Stomach smooth muscle (tissue), 2 donors: Measurements from ENCODE around the gene NRBP1.

Source experiments
- H3K27ac ChIP-seq: one replicate; pipeline ENCODE4 v1.7.0; 2013; ENCODE audit warnings: mild to moderate bottlenecking, low read length, inconsistent platforms
- H3K27me3 ChIP-seq, 2 donors: one replicate each; pipeline ENCODE4 v1.7.0; 2013; ENCODE audit warnings: low read length in 2 of 2; ENCODE audit not compliant: insufficient read depth in 2 of 2, control insufficient read depth in 1 of 2
- H3K36me3 ChIP-seq, 2 donors: one replicate each; pipeline ENCODE4 v1.7.0; 2013; ENCODE audit warnings: low read length in 2 of 2; ENCODE audit not compliant: control insufficient read depth in 2 of 2, insufficient read depth in 2 of 2
- H3K4me1 ChIP-seq: one replicate; pipeline ENCODE4 v1.7.0; 2013; ENCODE audit warnings: low read length; ENCODE audit not compliant: control insufficient read depth, insufficient read depth
- H3K4me3 ChIP-seq, 2 donors: one replicate each; pipeline ENCODE4 v1.7.0; 2013; ENCODE audit warnings: low read length in 2 of 2
- H3K9ac ChIP-seq, 2 donors: one replicate each; pipeline ENCODE4 v1.7.0; 2013; ENCODE audit warnings: low read length in 2 of 2, mild to moderate bottlenecking in 1 of 2
- H3K9me3 ChIP-seq, 2 donors: one replicate each; pipeline ENCODE4 v1.7.0; 2013; ENCODE audit warnings: low read length in 2 of 2; ENCODE audit not compliant: control insufficient read depth in 2 of 2
- donor health status: healthy.
- donor health status: Pancreatic carcinoma.

NRBP1 gene

GRCh38 chr2:27428213-27428977 is at the start of gene NRBP1:
TSS of gene NRBP1 (plus strand) at chr2:27428631. CDS start at chr2:27433274, 4,643 bp downstream.
- peak within 1 kb of the TSS; percentile 94 for H3K27ac ChIP-seq
- H3K36me3 ChIP-seq, result peaks cover 4% of the 10 kb centered on the region in 2 donors
- peak within 1 kb of the TSS; percentile 80 to 88 for H3K4me3 ChIP-seq
- H3K9ac ChIP-seq, result peak within 1 kb of the TSS; percentile 89 to 96
- H3K4me1 ChIP-seq, result peaks cover 28% of the 10 kb centered on the region
- H3K9me3 ChIP-seq, result no peaks in the 10 kb centered on the region
- H3K27me3 ChIP-seq, result no peaks in the 10 kb centered on the region

DNA sequence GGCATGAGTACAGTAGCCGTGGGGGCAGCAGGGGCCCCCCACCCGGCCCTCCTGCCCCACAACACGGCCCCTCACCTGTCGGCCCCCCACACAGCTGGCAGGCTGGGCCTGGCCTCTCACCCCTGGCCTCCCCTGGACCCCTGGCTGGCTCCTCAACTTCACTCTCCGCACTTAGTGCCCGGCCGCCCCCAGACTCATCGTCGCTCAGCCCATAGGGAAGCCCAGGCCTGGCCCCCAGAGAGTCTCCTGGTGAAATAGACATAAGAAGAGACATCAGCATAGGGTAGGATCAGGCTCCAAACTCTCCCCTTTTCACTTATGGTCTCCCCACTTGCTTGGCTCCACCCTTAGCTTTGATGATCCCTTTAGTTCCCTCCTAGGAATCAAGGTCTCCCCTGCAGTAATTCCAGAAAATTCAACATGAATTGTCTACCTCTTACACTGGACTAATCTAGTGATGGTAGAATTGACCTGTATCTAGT is 49.6 kb upstream of the NRBP1 start:
- no peak overlapping the region for H3K4me3 ChIP-seq
- H3K4me1 ChIP-seq, result peaks cover 21% of the 10 kb centered on the region
- no peaks in the 10 kb centered on the region for H3K9me3 ChIP-seq
- peak overlapping the region in 1 of 2 donors; percentile 75 for H3K9ac ChIP-seq
- H3K27me3 ChIP-seq, result no peaks in the 10 kb centered on the region
- peaks cover 34 to 58% of the 10 kb centered on the region in 2 donors for H3K36me3 ChIP-seq
- no peak overlapping the region for H3K27ac ChIP-seq

- Histone ChIP-seq H3K36me3 (peaks cover 37 to 58% of the 10 kb centered on the region in 2 donors), H3K4me1 (peaks cover 21% of the 10 kb centered on the region), H3K9me3 (no peaks in the 10 kb centered on the region), H3K9ac (peak overlapping the region; percentile 22 to 75), H3K27me3 (no peaks in the 10 kb centered on the region), H3K27ac (peak overlapping the region; percentile 80), H3K4me3 (peak overlapping the region; percentile 65 to 83)
Measured at GRCh38 chr2:27379383-27379835, 49.0 kb upstream of the NRBP1 start.

GRCh38 chr2:27379836-27380625 is 48.4 kb upstream of the NRBP1 start:
- H3K36me3 ChIP-seq, result peaks cover 38 to 57% of the 10 kb centered on the region in 2 donors
- H3K4me1 ChIP-seq, result peaks cover 21% of the 10 kb centered on the region
- peak overlapping the region; percentile 80 for H3K27ac ChIP-seq

GRCh38 chr2:27380626-27381545 is 47.5 kb upstream of the NRBP1 start, which contains the start of gene ZNF513:
TSS of gene ZNF513 (minus strand) at chr2:27380734. CDS start at chr2:27380526, 208 bp downstream.
- peaks cover 35 to 54% of the 10 kb centered on the region in 2 donors for H3K36me3 ChIP-seq
- no peaks in the 10 kb centered on the region for H3K27me3 ChIP-seq
- H3K27ac ChIP-seq, result peak within 1 kb of the TSS; percentile 94
- H3K9ac ChIP-seq, result peak within 1 kb of the TSS; percentile 88 to 92
- H3K4me1 ChIP-seq, result peaks cover 21% of the 10 kb centered on the region
- peak within 1 kb of the TSS; percentile 83 for H3K4me3 ChIP-seq
- H3K9me3 ChIP-seq, result no peaks in the 10 kb centered on the region

More at GRCh38 chr2:27379836-27380625, 48.4 kb upstream of the NRBP1 start:
- Histone ChIP-seq H3K27me3 (no peaks in the 10 kb centered on the region), H3K4me3 (peak overlapping the region; percentile 65 to 83), H3K9me3 (no peaks in the 10 kb centered on the region), H3K9ac (peak overlapping the region; percentile 75 to 92)

GRCh38 chr2:27381577-27382181 is 46.8 kb upstream of the NRBP1 start:
- peak overlapping the region in 1 of 2 donors; percentile 83 for H3K4me3 ChIP-seq

GRCh38 chr2:27390822-27391679 is 37.4 kb upstream of the NRBP1 start:
- H3K27ac ChIP-seq, result no peak overlapping the region
- peaks cover 1 to 2% of the 10 kb centered on the region in 2 donors for H3K36me3 ChIP-seq
- no peaks in the 10 kb centered on the region for H3K27me3 ChIP-seq
- no peaks in the 10 kb centered on the region for H3K9me3 ChIP-seq
- no peak overlapping the region for H3K4me3 ChIP-seq
- H3K9ac ChIP-seq, result no peak overlapping the region
- H3K4me1 ChIP-seq, result no peaks in the 10 kb centered on the region

More at GRCh38 chr2:27381577-27382181, 46.8 kb upstream of the NRBP1 start:
- Histone ChIP-seq H3K36me3 (peaks cover 27 to 48% of the 10 kb centered on the region in 2 donors), H3K4me1 (peaks cover 21% of the 10 kb centered on the region), H3K27me3 (no peaks in the 10 kb centered on the region), H3K9me3 (no peaks in the 10 kb centered on the region), H3K27ac (peak overlapping the region; percentile 94), H3K9ac (peak overlapping the region in 1 of 2 donors; percentile 21)

GRCh38 chr2:27393225-27393624 is 35.2 kb upstream of the NRBP1 start:
- no peaks in the 10 kb centered on the region for H3K4me1 ChIP-seq
- H3K27me3 ChIP-seq, result no peaks in the 10 kb centered on the region
- no peak overlapping the region for H3K27ac ChIP-seq
- no peaks in the 10 kb centered on the region for H3K9me3 ChIP-seq
- H3K9ac ChIP-seq, result no peak overlapping the region
- no peak overlapping the region for H3K4me3 ChIP-seq
- peaks cover 0 to 2% of the 10 kb centered on the region in 2 donors for H3K36me3 ChIP-seq

DNA sequence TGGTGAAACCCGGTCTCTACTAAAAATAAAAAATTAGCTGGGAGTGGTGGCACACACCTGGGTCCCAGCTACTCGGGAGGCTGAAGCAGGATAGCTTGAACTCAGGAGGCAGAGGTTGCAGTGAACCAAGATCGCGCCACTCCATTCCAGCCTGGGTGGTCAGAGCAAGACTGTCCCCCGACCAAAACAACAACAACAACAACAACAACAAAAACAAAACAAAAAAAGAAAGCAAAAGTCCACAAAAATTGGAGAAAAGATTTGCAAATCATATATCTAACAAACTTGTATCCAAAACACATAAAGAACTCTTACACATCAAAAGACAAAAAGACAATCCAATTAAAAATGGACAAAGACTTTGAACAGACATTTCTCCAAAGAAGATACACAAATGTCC is 29.5 kb upstream of the NRBP1 start:
- no peaks in the 10 kb centered on the region for H3K27me3 ChIP-seq
- H3K9me3 ChIP-seq, result no peaks in the 10 kb centered on the region
- no peaks in the 10 kb centered on the region for H3K36me3 ChIP-seq
- no peak overlapping the region for H3K27ac ChIP-seq
- H3K4me3 ChIP-seq, result no peak overlapping the region
- H3K9ac ChIP-seq, result no peak overlapping the region
- H3K4me1 ChIP-seq, result no peaks in the 10 kb centered on the region
